Heart left ventricle (tissue), 16 donors: Measurements from ENCODE around the gene ADRM1. TPM values are rescaled to one million over a fixed set of nuclear protein-coding genes. Genes with fewer than 3 reads are reported as not detected.

Experiments
- ATAC-seq, 4 donors: fragments of 200-7000 bp; cut with Tn5 transposase; one replicate each; pipeline ENCODE4 v1.9.1; 2020 to 2022; ENCODE audit warnings: moderate library complexity in 4 of 4, mild to moderate bottlenecking in 3 of 4, moderate number of reproducible peaks in 1 of 4
- DNase-seq, 5 donors: peaks; one replicate each; pipeline ENCODE4 v3.0.0-alpha.2; 2020
- H3K27ac ChIP-seq, 12 donors: fragments of 200-600 bp; sonication (generic) in 4 of 12; one replicate each; pipeline versions ENCODE4 v1.5.0 to v1.8.0; 2016 to 2022; ENCODE audit warnings: mild to moderate bottlenecking in 2 of 12
- H3K27me3 ChIP-seq, 9 donors: fragments of 200-600 bp; sonication (generic) in 2 of 9; one replicate each; pipeline versions ENCODE4 v1.5.1 to v1.8.0; 2016 to 2022; ENCODE audit warnings: mild to moderate bottlenecking in 3 of 9
- H3K36me3 ChIP-seq, 9 donors: fragments of 200-600 bp; sonication (generic) in 2 of 9; one replicate each; pipeline versions ENCODE4 v1.5.0 to v1.8.0; 2018 to 2022; ENCODE audit warnings: mild to moderate bottlenecking in 2 of 9
- H3K4me1 ChIP-seq, 12 donors: fragments of 200-600 bp; sonication (generic) in 4 of 12; one replicate each; pipeline versions ENCODE4 v1.5.0 to v1.8.0; 2016 to 2022; ENCODE audit warnings: mild to moderate bottlenecking in 3 of 12
- H3K4me3 ChIP-seq, 12 donors: fragments of 200-600 bp; sonication (generic) in 4 of 12; one replicate each; pipeline versions ENCODE4 v1.5.0 to v1.8.0; 2017 to 2022; ENCODE audit warnings: mild to moderate bottlenecking in 9 of 12, moderate library complexity in 4 of 12
- H3K9me3 ChIP-seq, 12 donors: fragments of 200-600 bp; sonication (generic) in 4 of 12; one replicate each; pipeline versions ENCODE4 v1.5.0 to v1.8.0; 2016 to 2022; ENCODE audit warnings: mild to moderate bottlenecking in 1 of 12
- CTCF ChIP-seq, 12 donors: fragments of 200-600 bp; sonication (generic) in 4 of 12; IDR thresholded peaks; one replicate each; pipeline versions ENCODE4 v1.5.0 to v1.8.0; 2018 to 2022; ENCODE audit warnings: antibody characterized with exemption in 12 of 12, mild to moderate bottlenecking in 5 of 12
- POLR2A ChIP-seq, 2 donors: fragments of 450-650 bp; IDR thresholded peaks; one replicate each; pipeline ENCODE4 v1.6.1; 2017; ENCODE audit warnings: antibody characterized with exemption in 2 of 2, mild to moderate bottlenecking in 2 of 2, moderate library complexity in 2 of 2
- WGBS, 4 donors: extraction: QIAGEN DNeasy Blood & Tissue Kit in 2 of 4; methylation state at CpG; one replicate each; pipeline versions ENCODE4 v1.1.5 to v1.1.7; 2013 to 2018; 5-methylcytosine and 5-hydroxymethylcytosine counted together
- intact Hi-C, 10 donors: fragments of 100-400 bp; cut with DNase I; formaldehyde crosslinking; loops; one replicate each; pipeline versions ENCODE4 v1.11.1 to v1.14.2; 2022
- long read RNA-seq, 3 donors: library from polyadenylated mRNA; unstranded; transcript quantifications; one replicate each; pipeline ENCODE4 v2.0.0, GENCODE V29; 2020 to 2021
- polyA plus RNA-seq, 2 donors: library from polyadenylated mRNA; stranded (reverse); fragments of 200-250 nt; gene quantifications; one replicate each; pipeline ENCODE4 v1.2.3, GENCODE V29; 2013
- total RNA-seq, 9 donors: library from RNA; depleted of rRNA in 2 of 9; stranded (reverse); fragments of >200 nt in 2 of 9; fragmentation: NEBNext Ultra II Directional in 3 of 9; extraction: Animal tissue kit (Norgen Biotek cat#: 25700) in 3 of 9; gene quantifications; one replicate each; pipeline versions ENCODE4 v1.1.0 to v1.2.4, GENCODE V29; 2016 to 2023
- donor health status: ischemic (EF 13 %, LVEDD 7.1; RV severe dilation, severe dysfunction).
- donor health status: healthy with polysubstance abuse.
- donor health status: DM: no; HTN: yes; CAD: no.
- donor health status: DM: no; HTN: no; CAD: no.
- donor health status: ischemic (EF 25% LVEDD 6.9; RV normal size, moderate dysfunction).
- donor health status: ischemic (EF 25% LVEDD 5.7; RV mildly dilated, moderate dysfunction).
- donor health status: healthy.
- donor health status: DM: yes; HTN: yes; CAD: no.
- donor health status: ischemic (EF 35%, LVEDD 5.7; RV mildly dilated, moderate dysfunction).
- donor health status: nonischemic (EF 11% LVEDD 7.7; RV severe dilation, severe dysfunction).
- donor health status: DM: yes; HTN: yes; CAD: no.
- donor health status: PGD.
- donor health status: ischemic (EF 29% LVEDD 5.4; RV normal size, mild dysfunction).
- donor health status: nonischemic (EF 23%, LVEDD 6.1; RV moderate dilation, normal function).

Gene ADRM1, protein sequence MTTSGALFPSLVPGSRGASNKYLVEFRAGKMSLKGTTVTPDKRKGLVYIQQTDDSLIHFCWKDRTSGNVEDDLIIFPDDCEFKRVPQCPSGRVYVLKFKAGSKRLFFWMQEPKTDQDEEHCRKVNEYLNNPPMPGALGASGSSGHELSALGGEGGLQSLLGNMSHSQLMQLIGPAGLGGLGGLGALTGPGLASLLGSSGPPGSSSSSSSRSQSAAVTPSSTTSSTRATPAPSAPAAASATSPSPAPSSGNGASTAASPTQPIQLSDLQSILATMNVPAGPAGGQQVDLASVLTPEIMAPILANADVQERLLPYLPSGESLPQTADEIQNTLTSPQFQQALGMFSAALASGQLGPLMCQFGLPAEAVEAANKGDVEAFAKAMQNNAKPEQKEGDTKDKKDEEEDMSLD
- total RNA-seq (100 to 1,000 TPM in 3 of 9 donors, 10 to 100 TPM in 6; 66.8 to 218 (median 79.8) TPM), polyA plus RNA-seq (100 to 1,000 TPM in 1 of 2 donors, 10 to 100 TPM in 1; 87.2 to 187 TPM)
- long read RNA-seq, donor 1, transcript ADRM1-201 (10 exons, 1,478 nt), result major isoform, 149 of 216 reads
- long read RNA-seq, donor 1, transcript ADRM1-205 (9 exons, 1,361 nt), result minor isoform, 6 of 216 reads
- long read RNA-seq, donor 1, partial matches to known transcripts, result 28 of 216 reads
- long read RNA-seq, donor 1, other reads (novel, unspliced or antisense), result 33 of 216 reads
- long read RNA-seq, donor 2, transcript ADRM1-201 (10 exons, 1,478 nt), result major isoform, 624 of 788 reads
- long read RNA-seq, donor 2, transcript ADRM1-205 (9 exons, 1,361 nt), result minor isoform, 17 of 788 reads
- long read RNA-seq, donor 2, partial matches to known transcripts, result 42 of 788 reads
- long read RNA-seq, donor 2, other reads (novel, unspliced or antisense), result 104 of 788 reads
- long read RNA-seq, donor 3, transcript ADRM1-201 (10 exons, 1,478 nt), result major isoform, 175 of 249 reads
- long read RNA-seq, donor 3, partial matches to known transcripts, result 47 of 249 reads
- long read RNA-seq, donor 3, other reads (novel, unspliced or antisense), result 23 of 249 reads

DNA sequence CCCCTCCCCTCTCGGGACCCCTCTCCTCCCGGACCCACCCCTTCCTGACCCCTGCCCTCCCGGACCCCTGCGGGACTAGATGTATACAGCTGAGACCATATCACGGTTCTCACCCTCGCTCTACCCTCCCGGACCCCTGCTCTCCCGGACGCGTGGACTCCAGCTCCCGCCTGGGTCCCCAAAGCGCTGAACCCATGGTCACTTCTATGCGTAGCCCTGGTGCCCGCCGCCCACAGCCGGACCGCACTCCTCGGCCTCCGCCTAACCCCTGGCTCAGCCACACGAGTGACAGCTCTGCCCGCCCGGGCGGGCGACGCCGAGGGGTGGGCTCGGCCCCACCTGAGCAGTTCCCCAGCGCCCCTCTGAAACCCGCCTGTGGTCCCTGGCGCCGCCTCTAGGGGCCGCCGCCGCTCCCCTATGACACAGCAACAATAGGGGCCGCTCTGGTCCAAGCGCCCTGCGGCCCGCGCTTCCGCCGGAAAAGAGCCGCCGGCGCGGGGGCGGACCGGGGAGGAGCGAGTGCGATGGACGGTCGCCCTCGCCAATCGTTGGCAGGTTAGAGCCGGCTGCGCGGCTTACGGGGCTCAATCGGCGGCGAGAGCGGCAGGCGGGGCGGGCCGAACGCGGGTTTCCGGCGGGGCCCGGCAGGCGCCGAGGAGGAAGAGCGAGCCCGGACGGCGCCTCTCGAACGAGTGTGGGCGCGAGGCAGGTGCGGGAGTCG, at the start of gene ADRM1:
Gene ADRM1, plus strand, starts transcription at position 657 of the 721 bp plus-strand sequence. CDS start 572 bp downstream, outside the sequence.
- H3K27me3 ChIP-seq, result no peaks in the 10 kb centered on the region
- WGBS, 4 donors, result 0 to 1% (median 1%) methylated on average over 28 to 81 of the region's 81 CpGs
- peak; percentile 83 to 90 (median 90) for ATAC-seq

GRCh38 chr20:62253398-62253797, 49.4 kb upstream of the ADRM1 start:
- Histone ChIP-seq H3K4me3 (no peak overlapping the region), H3K4me1 (peaks cover 0 to 35% (median 13%) of the 10 kb centered on the region in 12 donors), H3K9me3 (no peaks in the 10 kb centered on the region), H3K27ac (no peak overlapping the region), H3K36me3 (peaks cover 0 to 30% (median 19%) of the 10 kb centered on the region in 9 donors), H3K27me3 (no peaks in the 10 kb centered on the region)
- 90 to 93% (median 92%) methylated on average over 6 of the region's 6 CpGs for WGBS, 4 donors
- TF ChIP-seq POLR2A (IDR thresholded peaks at IDR 0.05), result no peak
- no peak for TF ChIP-seq CTCF (IDR thresholded peaks at IDR 0.05)
- no peak for ATAC-seq
- intact Hi-C loops, result no loop called here
- DNase-seq, result no peak

More for the DNA sequence above, at the start of gene ADRM1:
- peak within 1 kb of the TSS; percentile 89 to 100 (median 98) for H3K27ac ChIP-seq
- H3K4me1 ChIP-seq, result peaks cover 9 to 36% (median 25%) of the 10 kb centered on the region in 12 donors
- peak; percentile 97 to 98 (median 97) for DNase-seq
- intact Hi-C loops, result loop anchor here (1.0 to 10.0 kb wide), 13 partner anchors 50 to 502 kb away; partner anchors contain the start of genes LAMA5 (in 1 of the 10), MRGBP (in 1 of the 10) and OGFR (in 1 of the 10)
- H3K36me3 ChIP-seq, result peaks cover 0 to 49% (median 43%) of the 10 kb centered on the region in 9 donors
- TF ChIP-seq POLR2A (IDR thresholded peaks at IDR 0.05) (peak; percentile 38 to 81), CTCF (IDR thresholded peaks at IDR 0.05) (peak; percentile 88 to 99 (median 98))
- H3K4me3 ChIP-seq, result peak within 1 kb of the TSS; percentile 59 to 96 (median 88)
- H3K9me3 ChIP-seq, result no peaks in the 10 kb centered on the region

DNA sequence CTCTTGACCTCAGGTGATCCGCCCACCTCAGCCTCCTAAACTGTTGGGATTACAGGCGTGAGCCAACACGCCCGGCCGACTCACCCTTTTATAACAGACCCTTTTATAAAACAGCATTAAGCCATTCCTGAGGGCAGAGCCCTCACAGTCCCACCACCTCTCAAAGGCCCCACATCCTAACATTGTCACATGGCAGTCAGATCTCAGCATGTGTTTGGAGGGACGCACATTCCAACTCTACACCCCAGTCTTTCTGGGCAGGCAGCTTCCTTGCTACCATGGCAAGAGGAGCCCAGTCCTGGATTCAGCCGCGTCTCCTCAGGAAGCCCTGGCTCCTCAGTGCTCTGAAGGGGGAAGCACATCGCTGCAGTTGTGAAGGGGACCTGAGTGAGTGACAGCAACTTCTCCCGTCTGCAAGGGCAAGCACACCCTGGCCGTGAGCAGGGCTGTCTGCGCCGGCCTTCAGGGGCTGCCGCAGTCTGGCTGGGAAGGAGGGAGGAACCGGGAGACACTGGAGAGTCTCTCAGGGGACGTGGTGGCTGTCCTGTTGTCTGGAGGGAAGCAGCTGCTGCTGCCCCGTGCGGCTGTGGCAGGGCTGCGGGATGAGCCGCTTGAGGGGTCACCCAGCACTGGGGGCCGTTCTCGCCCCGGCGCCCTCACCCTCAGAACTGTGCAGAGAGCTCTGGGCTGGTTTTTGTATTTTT, 48.6 kb upstream of the ADRM1 start:
- Histone ChIP-seq H3K9me3 (no peaks in the 10 kb centered on the region), H3K27ac (peak overlapping the region in 1 of 12 donors; percentile 10), H3K4me3 (no peak overlapping the region), H3K36me3 (peaks cover 0 to 36% (median 22%) of the 10 kb centered on the region in 9 donors), H3K27me3 (no peaks in the 10 kb centered on the region), H3K4me1 (peaks cover 0 to 39% (median 16%) of the 10 kb centered on the region in 12 donors)
- 60 to 66% (median 63%) methylated on average over 17 to 24 of the region's 24 CpGs for WGBS, 4 donors
- DNase-seq (peak in 1 of 5 donors; percentile 48), ATAC-seq (peak in 2 of 4 donors; percentile 8 to 22)
- TF ChIP-seq CTCF (IDR thresholded peaks at IDR 0.05) (no peak), POLR2A (IDR thresholded peaks at IDR 0.05) (no peak)
- intact Hi-C loops, result no loop called here
